Astrocyte of the spinal cord (primary cell): Measurements from ENCODE around the gene SLC1A1.
A peak's percentile ranks its signal among the peaks of the same experiment; 100 is the strongest.
"Not testable (repeated sequence)": the region's sequence is repeated elsewhere in the genome, so short reads cannot be mapped to it uniquely, and the experiment has no call there.

Source experiments
- DNase-seq: peaks from one replicate; pipeline ENCODE4 v3.0.0; 2011; ENCODE audit warnings: low read depth, low spot score
- H3K4me3 ChIP-seq: 2 replicates; pipeline ENCODE4 v1.5.1; 2011; ENCODE audit warnings: low read depth, mild to moderate bottlenecking, low read length, moderate library complexity
- in situ Hi-C: cut with HindIII; loops from 2 replicates; pipeline ENCODE4 v1.10.0; 2017; ENCODE audit warnings: low sequenced_read_pairs
- TF ChIP-seq, protein P1 (sequence below): IDR thresholded peaks from 2 replicates; pipeline ENCODE4 v1.5.1; 2012; ENCODE audit warnings: low read depth, mild to moderate bottlenecking, low read length, inconsistent platforms

The SLC1A1 gene

GRCh38 chr9:4596165-4596922, 106.1 kb downstream of the SLC1A1 start:
- peak; percentile 12 for DNase-seq
- H3K4me3 ChIP-seq: no peak overlapping the region
- in situ Hi-C loops: no loop called here
- TF ChIP-seq, protein P1, sequence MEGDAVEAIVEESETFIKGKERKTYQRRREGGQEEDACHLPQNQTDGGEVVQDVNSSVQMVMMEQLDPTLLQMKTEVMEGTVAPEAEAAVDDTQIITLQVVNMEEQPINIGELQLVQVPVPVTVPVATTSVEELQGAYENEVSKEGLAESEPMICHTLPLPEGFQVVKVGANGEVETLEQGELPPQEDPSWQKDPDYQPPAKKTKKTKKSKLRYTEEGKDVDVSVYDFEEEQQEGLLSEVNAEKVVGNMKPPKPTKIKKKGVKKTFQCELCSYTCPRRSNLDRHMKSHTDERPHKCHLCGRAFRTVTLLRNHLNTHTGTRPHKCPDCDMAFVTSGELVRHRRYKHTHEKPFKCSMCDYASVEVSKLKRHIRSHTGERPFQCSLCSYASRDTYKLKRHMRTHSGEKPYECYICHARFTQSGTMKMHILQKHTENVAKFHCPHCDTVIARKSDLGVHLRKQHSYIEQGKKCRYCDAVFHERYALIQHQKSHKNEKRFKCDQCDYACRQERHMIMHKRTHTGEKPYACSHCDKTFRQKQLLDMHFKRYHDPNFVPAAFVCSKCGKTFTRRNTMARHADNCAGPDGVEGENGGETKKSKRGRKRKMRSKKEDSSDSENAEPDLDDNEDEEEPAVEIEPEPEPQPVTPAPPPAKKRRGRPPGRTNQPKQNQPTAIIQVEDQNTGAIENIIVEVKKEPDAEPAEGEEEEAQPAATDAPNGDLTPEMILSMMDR: no peak

- H3K4me3 ChIP-seq: no peak overlapping the region
- TF ChIP-seq, protein P1: no peak
- in situ Hi-C loops: no loop called here
- DNase-seq: no peak
Measured at GRCh38 chr9:4600368-4600767, 110.1 kb downstream of the SLC1A1 start.

DNA sequence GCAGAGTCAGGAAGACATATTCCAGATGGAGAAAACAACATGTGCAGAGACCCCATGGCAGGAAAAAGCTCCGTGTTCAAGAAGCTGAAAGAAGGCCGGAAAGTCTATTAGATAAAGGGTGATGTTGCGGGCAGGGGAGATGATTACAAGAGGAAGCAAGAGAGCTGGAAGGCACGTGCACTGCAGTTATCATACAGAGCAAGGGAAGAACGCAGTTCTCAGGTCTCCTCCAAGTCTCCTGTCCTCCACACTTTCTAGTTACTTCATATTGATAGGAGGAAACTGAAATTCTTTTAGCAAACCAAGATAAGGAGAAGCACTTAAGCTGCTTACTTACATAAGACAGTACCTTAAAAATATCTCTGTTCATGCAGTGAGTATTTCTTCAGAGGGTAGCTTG, 113.6 kb downstream of the SLC1A1 start:
- H3K4me3 ChIP-seq: no peak overlapping the region
- TF ChIP-seq, protein P1: no peak
- DNase-seq: no peak
- in situ Hi-C loops: no loop called here

- TF ChIP-seq, protein P1: peak; percentile 63
- in situ Hi-C loops: no loop called here
- no peak overlapping the region for H3K4me3 ChIP-seq
- DNase-seq: peak; percentile 68
Measured at GRCh38 chr9:4604678-4605095, 114.4 kb downstream of the SLC1A1 start.

- DNase-seq, in situ Hi-C loops, H3K4me3 ChIP-seq: not testable (repeated sequence)
Measured at GRCh38 chr9:4606033-4606432, 115.8 kb downstream of the SLC1A1 start.

- TF ChIP-seq, protein P1: no peak
- H3K4me3 ChIP-seq: no peak overlapping the region
- DNase-seq: no peak
- in situ Hi-C loops: no loop called here
Measured at GRCh38 chr9:4614627-4615026, 124.4 kb downstream of the SLC1A1 start.

DNA sequence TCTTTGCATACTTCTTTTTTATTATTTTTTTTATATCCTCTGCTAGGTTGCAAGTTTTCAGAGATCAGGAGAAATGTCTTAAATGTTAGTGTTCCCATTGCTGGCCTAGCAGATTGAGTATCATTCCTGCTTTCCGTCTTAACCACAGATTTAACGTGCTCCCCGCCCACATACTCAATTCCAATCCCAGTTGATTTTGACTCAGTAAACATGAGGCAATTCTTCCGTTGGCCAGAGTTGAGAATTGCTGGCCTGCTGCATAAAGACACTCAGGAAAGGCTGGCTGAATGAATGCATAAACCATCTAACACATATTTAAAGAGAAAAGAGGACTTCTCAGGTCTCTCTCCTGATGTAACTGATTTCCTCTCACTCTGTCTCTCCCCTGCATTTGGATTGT, 125.0 kb downstream of the SLC1A1 start:
- in situ Hi-C loops: no loop called here
- DNase-seq: peak; percentile 45
- TF ChIP-seq, protein P1: no peak
- no peak overlapping the region for H3K4me3 ChIP-seq
